WTC11 (cell line): ENCODE measurements around the gene CTNNA3. TPM values are rescaled to one million over a fixed set of nuclear protein-coding genes. Genes with fewer than 3 reads are reported as not detected.
A peak's percentile ranks its signal among the peaks of the same experiment; 100 is the strongest.

Experiments used
- ATAC-seq: fragments of 200-7000 bp; cut with Tn5 transposase; 2 replicates; pipeline ENCODE4 v1.10.0; 2021; ENCODE audit warnings: mild to moderate bottlenecking, moderate library complexity
- CTCF ChIA-PET: fragments of 300-600 bp; sonication (Branson Sonifier 250); formaldehyde crosslinking; loops from one replicate; lab custom pipeline; 2021; ENCODE audit warnings: antibody characterized with exemption; lab: Charles Lee
- POLR2A ChIA-PET: fragments of 350-600 bp; sonication (Branson Sonifier 250); formaldehyde crosslinking; loops from one replicate; lab custom pipeline; 2021; ENCODE audit warnings: antibody characterized with exemption; lab: Charles Lee
- DNase-seq: peaks from one replicate; pipeline ENCODE4 v3.0.0; 2021; ENCODE audit warnings: low spot score
- H3K27ac Mint-ChIP-seq: 2 replicates; pipeline ENCODE4 v1.8.0; 2021; ENCODE audit warnings: mixed read lengths
- H3K27me3 Mint-ChIP-seq: 2 replicates; pipeline ENCODE4 v1.8.0; 2021; ENCODE audit warnings: low read depth, mild to moderate bottlenecking, moderate library complexity, mixed read lengths
- H3K36me3 Mint-ChIP-seq: 2 replicates; pipeline ENCODE4 v1.8.0; 2021; ENCODE audit warnings: mixed read lengths
- H3K4me1 Mint-ChIP-seq: 2 replicates; pipeline ENCODE4 v1.8.0; 2022; ENCODE audit warnings: mixed read lengths
- H3K4me3 Mint-ChIP-seq: 2 replicates; pipeline ENCODE4 v1.8.0; 2021; ENCODE audit warnings: mild to moderate bottlenecking, moderate library complexity, mixed read lengths
- H3K9me3 Mint-ChIP-seq: 2 replicates; pipeline ENCODE4 v1.8.0; 2021; ENCODE audit warnings: mixed read lengths
- ATF3 ChIP-seq: sonication (generic); formaldehyde crosslinking; conservative IDR thresholded peaks from 2 replicates; pipeline ENCODE4 v1.8.1; 2022; ENCODE audit warnings: mild to moderate bottlenecking, missing genetic modification reagents
- CREB1 ChIP-seq: sonication (generic); formaldehyde crosslinking; IDR thresholded peaks from 2 replicates; pipeline ENCODE4 v1.8.0; 2023; ENCODE audit warnings: mild to moderate bottlenecking, missing genetic modification reagents
- CTCF ChIP-seq: fragments of 200-600 bp; IDR thresholded peaks from 2 replicates; pipeline ENCODE4 v1.8.0; 2022; ENCODE audit warnings: antibody characterized with exemption
- ESRRA ChIP-seq: sonication (generic); formaldehyde crosslinking; IDR thresholded peaks from 2 replicates; pipeline ENCODE4 v1.8.1; 2022; ENCODE audit warnings: mild to moderate bottlenecking, missing genetic modification reagents, borderline replicate concordance
- GABPB1 ChIP-seq: sonication (generic); formaldehyde crosslinking; IDR thresholded peaks from 2 replicates; pipeline ENCODE4 v1.8.1; 2023; ENCODE audit warnings: mild to moderate bottlenecking, missing genetic modification reagents
- GRHL2 ChIP-seq: fragments of 250-450 bp; sonication (Bioruptor Pico); IDR thresholded peaks from 2 replicates; pipeline ENCODE4 v1.8.0; 2022; ENCODE audit warnings: mild to moderate bottlenecking, moderate library complexity; ENCODE audit not compliant: insufficient replicate concordance, severe bottlenecking
- HMGA2 ChIP-seq: fragments of 250-450 bp; sonication (Bioruptor Pico); IDR thresholded peaks from 2 replicates; pipeline ENCODE4 v1.4.0; 2021; ENCODE audit warnings: mild to moderate bottlenecking, moderate library complexity
- JAZF1 ChIP-seq: fragments of 250-450 bp; sonication (Bioruptor Pico); IDR thresholded peaks from 2 replicates; pipeline ENCODE4 v1.9.0; 2021; ENCODE audit warnings: moderate library complexity, mild to moderate bottlenecking, inconsistent platforms
- PRRX2 ChIP-seq: fragments of 250-450 bp; sonication (Bioruptor Pico); IDR thresholded peaks from 2 replicates; pipeline ENCODE4 v1.8.0; 2021; ENCODE audit warnings: mild to moderate bottlenecking
- RORB ChIP-seq: fragments of 250-450 bp; sonication (Bioruptor Pico); IDR thresholded peaks from 2 replicates; pipeline ENCODE4 v1.9.0; 2021; ENCODE audit warnings: mild to moderate bottlenecking
- SMAD3 ChIP-seq: sonication (generic); formaldehyde crosslinking; IDR thresholded peaks from 2 replicates; pipeline ENCODE4 v1.8.0; 2022; ENCODE audit warnings: missing genetic modification reagents, mild to moderate bottlenecking, borderline replicate concordance
- SOX15 ChIP-seq: fragments of 250-450 bp; sonication (Bioruptor Pico); IDR thresholded peaks from 2 replicates; pipeline ENCODE4 v1.9.0; 2021; ENCODE audit warnings: mild to moderate bottlenecking
- TEAD4 ChIP-seq: sonication (generic); formaldehyde crosslinking; IDR thresholded peaks from 2 replicates; pipeline ENCODE4 v1.8.0; 2022; ENCODE audit warnings: mild to moderate bottlenecking, missing genetic modification reagents
- ZMAT4 ChIP-seq: fragments of 250-450 bp; sonication (Bioruptor Pico); IDR thresholded peaks from 2 replicates; pipeline ENCODE4 v1.9.0; 2021; ENCODE audit warnings: mild to moderate bottlenecking
- ZNF121 ChIP-seq: sonication (generic); formaldehyde crosslinking; IDR thresholded peaks from 2 replicates; pipeline ENCODE4 v1.8.0; 2023; ENCODE audit warnings: missing genetic modification reagents
- ZNF219 ChIP-seq: sonication (generic); formaldehyde crosslinking; IDR thresholded peaks from 2 replicates; pipeline ENCODE4 v1.8.0; 2023; ENCODE audit warnings: missing genetic modification reagents, mild to moderate bottlenecking, borderline replicate concordance
- ZNF232 ChIP-seq: sonication (generic); formaldehyde crosslinking; IDR thresholded peaks from 2 replicates; pipeline ENCODE4 v1.8.0; 2022; ENCODE audit warnings: mild to moderate bottlenecking, missing genetic modification reagents
- ZNF416 ChIP-seq: fragments of 250-450 bp; sonication (Bioruptor Pico); IDR thresholded peaks from 2 replicates; pipeline ENCODE4 v1.9.0; 2021; ENCODE audit warnings: mild to moderate bottlenecking, inconsistent platforms
- ZNF425 ChIP-seq: fragments of 250-450 bp; sonication (Bioruptor Pico); conservative IDR thresholded peaks from 2 replicates; pipeline ENCODE4 v1.9.0; 2021; ENCODE audit warnings: mild to moderate bottlenecking
- ZSCAN18 ChIP-seq: fragments of 250-450 bp; sonication (Bioruptor Pico); IDR thresholded peaks from 2 replicates; pipeline ENCODE4 v2.1.2; 2022; ENCODE audit warnings: mild to moderate bottlenecking, moderate library complexity
- total RNA-seq: library from RNA; stranded (reverse); gene quantifications from 3 replicates; pipeline ENCODE4 v1.2.3, GENCODE V29; 2021
- TF ChIP-seq, protein P1 (sequence below): sonication (generic); formaldehyde crosslinking; IDR thresholded peaks from 2 replicates; pipeline ENCODE4 v1.8.1; 2023; ENCODE audit warnings: mild to moderate bottlenecking, missing genetic modification reagents, moderate library complexity
- TF ChIP-seq, protein P2 (sequence below): fragments of 250-450 bp; sonication (Bioruptor Pico); IDR thresholded peaks from 2 replicates; pipeline ENCODE4 v1.8.0; 2021; ENCODE audit warnings: mild to moderate bottlenecking
- TF ChIP-seq, protein P3 (sequence below): sonication (generic); formaldehyde crosslinking; IDR thresholded peaks from 2 replicates; pipeline ENCODE4 v1.8.0; 2022; ENCODE audit warnings: mild to moderate bottlenecking, missing genetic modification reagents

Gene CTNNA3
- total RNA-seq, 1 experiment from 2014 or later, result 6.1 TPM

DNA sequence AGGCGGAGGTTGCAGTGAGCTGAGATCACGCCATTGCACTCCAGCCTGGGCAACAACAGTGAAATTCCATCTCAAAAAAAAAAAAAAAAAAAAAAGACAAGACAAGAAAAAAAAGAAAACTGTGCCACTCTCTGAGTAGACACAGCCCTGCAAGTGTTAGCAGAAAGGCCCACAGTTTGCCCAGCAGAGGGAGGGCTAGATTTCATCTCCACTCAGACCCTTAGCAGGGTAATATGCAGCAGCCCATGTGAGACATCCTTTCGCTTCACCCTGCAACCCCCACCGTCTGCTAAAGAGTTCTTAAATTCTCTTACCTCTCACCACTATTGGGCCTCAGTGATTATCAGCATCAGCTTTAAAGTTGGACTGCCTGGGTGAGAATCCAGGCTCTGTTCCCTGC is 38.2 kb downstream of the CTNNA3 start:
- no peaks in the 10 kb centered on the region for H3K27me3 Mint-ChIP-seq
- H3K27ac Mint-ChIP-seq, result no peak overlapping the region
- peaks cover 8% of the 10 kb centered on the region for H3K4me1 Mint-ChIP-seq
- H3K4me3 Mint-ChIP-seq, result no peak overlapping the region
- H3K9me3 Mint-ChIP-seq, result peaks cover 4% of the 10 kb centered on the region; the same call in 1 of the 2 replicates
- H3K36me3 Mint-ChIP-seq, result no peaks in the 10 kb centered on the region
- peak; percentile 97 for ATAC-seq
- DNase-seq, result peak; percentile 24
- ChIA-PET POLR2A (no interaction called here), CTCF (interaction anchor here (0.7 kb wide), 3 partner anchors 115 to 1338 kb away, joined by 3 to 4 read pairs (median 4); no protein-coding TSS in a partner anchor)
- TF ChIP-seq, protein P1, sequence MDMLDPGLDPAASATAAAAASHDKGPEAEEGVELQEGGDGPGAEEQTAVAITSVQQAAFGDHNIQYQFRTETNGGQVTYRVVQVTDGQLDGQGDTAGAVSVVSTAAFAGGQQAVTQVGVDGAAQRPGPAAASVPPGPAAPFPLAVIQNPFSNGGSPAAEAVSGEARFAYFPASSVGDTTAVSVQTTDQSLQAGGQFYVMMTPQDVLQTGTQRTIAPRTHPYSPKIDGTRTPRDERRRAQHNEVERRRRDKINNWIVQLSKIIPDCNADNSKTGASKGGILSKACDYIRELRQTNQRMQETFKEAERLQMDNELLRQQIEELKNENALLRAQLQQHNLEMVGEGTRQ, result no peak
- TF ChIP-seq RORB (CRISPR knock-in tag), result no peak
- no peak for TF ChIP-seq SMAD3 (CRISPR knock-in tag)
- no peak for TF ChIP-seq ZSCAN18 (CRISPR knock-in tag)
- TF ChIP-seq ZNF219 (CRISPR knock-in tag), result no peak
- TF ChIP-seq, protein P2, sequence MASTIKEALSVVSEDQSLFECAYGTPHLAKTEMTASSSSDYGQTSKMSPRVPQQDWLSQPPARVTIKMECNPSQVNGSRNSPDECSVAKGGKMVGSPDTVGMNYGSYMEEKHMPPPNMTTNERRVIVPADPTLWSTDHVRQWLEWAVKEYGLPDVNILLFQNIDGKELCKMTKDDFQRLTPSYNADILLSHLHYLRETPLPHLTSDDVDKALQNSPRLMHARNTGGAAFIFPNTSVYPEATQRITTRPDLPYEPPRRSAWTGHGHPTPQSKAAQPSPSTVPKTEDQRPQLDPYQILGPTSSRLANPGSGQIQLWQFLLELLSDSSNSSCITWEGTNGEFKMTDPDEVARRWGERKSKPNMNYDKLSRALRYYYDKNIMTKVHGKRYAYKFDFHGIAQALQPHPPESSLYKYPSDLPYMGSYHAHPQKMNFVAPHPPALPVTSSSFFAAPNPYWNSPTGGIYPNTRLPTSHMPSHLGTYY, result no peak
- no peak for TF ChIP-seq ESRRA (CRISPR knock-in tag)
- TF ChIP-seq PRRX2, result no peak
- TF ChIP-seq JAZF1 (CRISPR knock-in tag), result no peak
- no peak for TF ChIP-seq HMGA2 (CRISPR knock-in tag)
- TF ChIP-seq CTCF, result no peak
- no peak for TF ChIP-seq ZNF232
- no peak for TF ChIP-seq GRHL2
- no peak for TF ChIP-seq SOX15 (CRISPR knock-in tag)
- no peak for TF ChIP-seq GABPB1 (CRISPR knock-in tag)
- TF ChIP-seq ZNF121 (CRISPR knock-in tag), result no peak
- TF ChIP-seq, protein P3, sequence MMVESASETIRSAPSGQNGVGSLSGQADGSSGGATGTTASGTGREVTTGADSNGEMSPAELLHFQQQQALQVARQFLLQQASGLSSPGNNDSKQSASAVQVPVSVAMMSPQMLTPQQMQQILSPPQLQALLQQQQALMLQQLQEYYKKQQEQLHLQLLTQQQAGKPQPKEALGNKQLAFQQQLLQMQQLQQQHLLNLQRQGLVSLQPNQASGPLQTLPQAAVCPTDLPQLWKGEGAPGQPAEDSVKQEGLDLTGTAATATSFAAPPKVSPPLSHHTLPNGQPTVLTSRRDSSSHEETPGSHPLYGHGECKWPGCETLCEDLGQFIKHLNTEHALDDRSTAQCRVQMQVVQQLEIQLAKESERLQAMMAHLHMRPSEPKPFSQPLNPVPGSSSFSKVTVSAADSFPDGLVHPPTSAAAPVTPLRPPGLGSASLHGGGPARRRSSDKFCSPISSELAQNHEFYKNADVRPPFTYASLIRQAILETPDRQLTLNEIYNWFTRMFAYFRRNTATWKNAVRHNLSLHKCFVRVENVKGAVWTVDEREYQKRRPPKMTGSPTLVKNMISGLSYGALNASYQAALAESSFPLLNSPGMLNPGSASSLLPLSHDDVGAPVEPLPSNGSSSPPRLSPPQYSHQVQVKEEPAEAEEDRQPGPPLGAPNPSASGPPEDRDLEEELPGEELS, result no peak
- TF ChIP-seq TEAD4 (CRISPR knock-in tag), result no peak
- TF ChIP-seq ZMAT4 (CRISPR knock-in tag), result no peak

GRCh38 chr10:67650558-67650957 is 45.4 kb downstream of the CTNNA3 start:
- POLR2A ChIA-PET, result no interaction called here
- CTCF ChIA-PET, result interaction anchor here (1.5 kb wide), 1 partner anchor 138 kb away, joined by 5 read pairs; no protein-coding TSS in a partner anchor
- ATAC-seq (no peak), DNase-seq (no peak)
- Mint-ChIP-seq H3K36me3 (no peaks in the 10 kb centered on the region), H3K9me3 (peaks cover 8% of the 10 kb centered on the region), H3K27ac (no peak overlapping the region), H3K27me3 (no peaks in the 10 kb centered on the region), H3K4me1 (no peaks in the 10 kb centered on the region), H3K4me3 (no peak overlapping the region)
- no peak for TF ChIP-seq ZNF219 (CRISPR knock-in tag)
- TF ChIP-seq ZNF425 (CRISPR knock-in tag), result no peak
- no peak for TF ChIP-seq CTCF
- no peak for TF ChIP-seq ESRRA (CRISPR knock-in tag)
- no peak for TF ChIP-seq PRRX2
- TF ChIP-seq CREB1 (CRISPR knock-in tag), result no peak
- TF ChIP-seq ZNF416 (CRISPR knock-in tag), result no peak
- no peak for TF ChIP-seq SMAD3 (CRISPR knock-in tag)
- TF ChIP-seq ZNF232, result no peak
- no peak for TF ChIP-seq TEAD4 (CRISPR knock-in tag)
- TF ChIP-seq ATF3 (CRISPR knock-in tag), result no peak
